HL-60 (cell line): ENCODE data around the gene MARCHF4.

Experiments used
- DNase-seq, 2 experiments: peaks; one replicate each; pipeline ENCODE4 v3.0.0-alpha.2; 2010 to 2020; ENCODE audit warnings: low read depth in 1 of 2, low spot score in 1 of 2
- H3K27ac ChIP-seq: fragments of 250-450 bp; sonication (Bioruptor Pico); replicated peaks from 2 replicates; pipeline ENCODE4 v1.5.1; 2020; ENCODE audit warnings: mild to moderate bottlenecking, moderate library complexity
- H3K27me3 ChIP-seq: fragments of 250-450 bp; sonication (Bioruptor Pico); 2 replicates; pipeline ENCODE4 v1.5.1; 2021; ENCODE audit warnings: mild to moderate bottlenecking, moderate library complexity; ENCODE audit not compliant: insufficient read depth, poor library complexity, severe bottlenecking
- H3K4me3 ChIP-seq: replicated peaks from 2 replicates; pipeline ENCODE4 v1.5.1; 2011; ENCODE audit warnings: mild to moderate bottlenecking, control low read depth, low read length; ENCODE audit not compliant: insufficient read depth
- CTCF ChIP-seq: IDR thresholded peaks from one replicate; pipeline ENCODE4 v1.5.1; 2011; ENCODE audit warnings: low read length, control low read depth, inconsistent platforms; ENCODE audit not compliant: insufficient read depth
- GABPA ChIP-seq: IDR thresholded peaks from 2 replicates; pipeline ENCODE4 v1.6.1; 2012; ENCODE audit warnings: low read depth
- POLR2AphosphoS5 ChIP-seq: IDR thresholded peaks from 2 replicates; pipeline ENCODE4 v1.6.1; 2012; ENCODE audit warnings: low read depth
- REST ChIP-seq: IDR thresholded peaks from 2 replicates; pipeline ENCODE4 v1.6.1; 2012; ENCODE audit warnings: low read depth; ENCODE audit not compliant: insufficient replicate concordance
- SPI1 ChIP-seq: IDR thresholded peaks from 2 replicates; pipeline ENCODE4 v1.6.1; 2012; ENCODE audit warnings: low read depth, mild to moderate bottlenecking, borderline replicate concordance

The MARCHF4 gene

GRCh38 chr2:216343221-216343980 lies 28.9 kb downstream of the MARCHF4 start:
- Histone ChIP-seq H3K4me3 (no peak overlapping the region), H3K27me3 (no peaks in the 10 kb centered on the region), H3K27ac (no peak overlapping the region)
- TF ChIP-seq GABPA (no peak), CTCF (no peak), POLR2AphosphoS5 (no peak), REST (no peak), SPI1 (no peak)
- no peak for DNase-seq

GRCh38 chr2:216341121-216341520 lies 31.2 kb downstream of the MARCHF4 start:
- H3K4me3 ChIP-seq: no peak overlapping the region
- TF ChIP-seq REST (no peak), CTCF (no peak), GABPA (no peak), SPI1 (no peak), POLR2AphosphoS5 (no peak)
- no peak overlapping the region for H3K27ac ChIP-seq
- H3K27me3 ChIP-seq: no peaks in the 10 kb centered on the region
- DNase-seq: no peak

GRCh38 chr2:216340280-216340631 lies 32.0 kb downstream of the MARCHF4 start:
- DNase-seq: no peak
- Histone ChIP-seq H3K27ac (no peak overlapping the region), H3K4me3 (no peak overlapping the region), H3K27me3 (peaks cover 1% of the 10 kb centered on the region)
- TF ChIP-seq REST (no peak), CTCF (no peak), SPI1 (no peak), POLR2AphosphoS5 (no peak), GABPA (no peak)
